ENCODE results near the gene ZNF362.

The ZNF362 gene

DNA sequence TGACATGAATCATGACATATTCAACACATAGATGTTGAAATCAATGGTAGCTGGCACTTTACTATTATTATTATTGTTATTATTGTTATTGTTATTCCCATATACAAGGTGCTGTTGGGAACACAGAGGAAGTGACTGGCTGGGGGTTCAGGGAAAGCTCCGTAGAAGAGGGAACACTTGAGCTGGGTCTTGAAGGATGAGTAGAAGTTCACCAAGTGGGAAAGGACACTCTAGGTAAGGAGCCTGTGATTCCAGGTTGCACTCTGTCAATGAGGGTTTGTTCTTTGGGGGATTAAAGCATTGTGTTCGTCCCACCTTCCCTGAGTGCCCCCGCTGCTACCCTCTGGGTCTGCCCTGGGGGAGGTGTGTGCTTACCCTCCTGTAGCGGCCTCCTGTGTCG is 14.1 kb downstream of the ZNF362 start:
- no peak for DNase-seq

DNA sequence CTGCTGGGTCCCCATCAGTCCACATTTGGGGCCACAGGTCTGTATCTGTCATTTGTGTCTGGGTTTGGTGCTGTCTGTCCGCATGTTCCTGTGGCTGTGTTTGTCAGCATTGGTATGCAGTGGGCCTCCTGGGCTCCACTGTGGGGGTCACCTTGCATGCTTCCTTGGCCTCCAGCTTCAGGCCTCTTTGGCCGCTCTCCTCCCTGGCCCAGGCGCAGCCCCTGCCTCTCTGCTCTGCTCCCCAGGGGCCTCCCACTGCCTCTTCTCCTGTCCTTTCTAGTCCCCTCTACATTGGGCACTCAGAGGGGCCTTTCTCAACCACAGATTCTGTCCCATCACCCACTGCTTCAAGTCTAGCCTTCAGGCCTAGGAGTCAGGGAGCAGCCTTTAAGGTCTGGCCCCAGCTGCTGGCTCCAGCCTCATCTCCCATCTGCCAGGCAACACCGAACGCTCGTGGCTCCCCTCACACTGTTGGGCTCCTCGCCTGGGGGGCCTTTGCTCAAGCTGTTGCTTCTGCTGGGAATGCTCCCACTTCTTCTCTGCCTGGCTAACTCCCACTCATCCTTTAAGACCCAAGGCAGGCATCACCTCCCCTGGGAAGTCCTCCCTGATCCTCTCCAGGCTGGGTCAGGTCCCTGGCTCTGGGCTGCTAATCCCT is 14.6 kb downstream of the ZNF362 start:
- DNase-seq = no peak

DNA sequence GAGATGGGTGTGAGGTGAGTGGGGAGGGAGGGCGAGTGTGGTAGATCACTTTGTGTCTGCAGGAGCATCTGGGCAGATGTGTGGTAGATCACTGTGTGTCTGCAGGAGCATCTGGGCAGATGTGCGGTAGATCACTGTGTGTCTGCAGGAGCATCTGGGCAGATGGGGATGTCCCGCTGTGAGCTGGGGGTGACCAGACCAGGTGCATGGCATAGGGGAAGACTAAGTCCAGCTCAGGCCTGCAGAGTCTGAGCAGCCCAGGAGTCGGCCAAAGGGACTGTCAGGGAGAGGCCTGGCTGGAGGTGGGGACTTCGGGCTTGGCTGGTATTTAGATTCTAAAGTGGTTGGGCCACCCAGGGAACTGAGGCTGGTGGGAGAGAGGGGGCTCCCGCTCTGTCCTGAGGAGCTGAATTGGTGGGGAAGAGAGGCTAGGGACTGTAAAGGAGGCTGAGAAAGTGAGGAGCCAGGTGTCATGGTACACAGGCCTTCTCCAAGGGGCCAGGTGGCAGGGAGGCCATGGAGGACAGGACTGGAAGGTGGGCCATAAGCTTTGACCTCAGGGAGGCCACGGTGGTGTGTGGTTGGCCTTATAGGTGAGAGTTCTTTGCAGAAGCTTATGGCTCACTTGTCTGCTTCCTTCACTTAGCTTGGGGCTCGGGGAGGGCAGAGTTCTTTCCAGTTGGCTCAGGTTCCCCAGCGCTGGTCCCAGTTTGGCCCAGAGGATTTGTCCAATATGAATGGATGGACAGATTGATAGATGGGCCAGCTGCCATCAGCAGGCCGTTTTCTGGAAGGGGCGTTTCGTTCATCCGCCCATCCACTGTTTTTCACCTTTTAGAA is 15.6 kb downstream of the ZNF362 start:
- DNase-seq = no peak

DNA sequence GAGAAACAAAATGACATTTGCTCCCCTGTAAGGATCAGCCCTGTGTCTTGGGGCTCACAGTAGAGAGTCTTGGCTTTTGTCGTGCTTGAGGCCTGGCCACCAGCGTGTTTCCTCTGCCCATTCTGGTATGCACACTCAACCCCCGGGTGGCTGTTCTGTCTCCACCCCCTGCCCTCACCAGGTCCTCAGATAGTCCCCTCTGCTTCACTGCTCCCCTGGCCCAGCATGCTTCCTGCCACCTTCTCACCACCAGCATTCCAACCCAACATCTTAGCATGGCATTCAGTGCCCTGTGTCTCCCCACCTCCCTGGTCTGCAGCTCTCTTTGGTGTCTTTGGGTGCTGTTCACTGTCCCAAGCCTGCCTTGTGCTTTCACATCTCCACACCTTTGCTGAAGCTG is 16.2 kb downstream of the ZNF362 start:
- no peak for DNase-seq

DNA sequence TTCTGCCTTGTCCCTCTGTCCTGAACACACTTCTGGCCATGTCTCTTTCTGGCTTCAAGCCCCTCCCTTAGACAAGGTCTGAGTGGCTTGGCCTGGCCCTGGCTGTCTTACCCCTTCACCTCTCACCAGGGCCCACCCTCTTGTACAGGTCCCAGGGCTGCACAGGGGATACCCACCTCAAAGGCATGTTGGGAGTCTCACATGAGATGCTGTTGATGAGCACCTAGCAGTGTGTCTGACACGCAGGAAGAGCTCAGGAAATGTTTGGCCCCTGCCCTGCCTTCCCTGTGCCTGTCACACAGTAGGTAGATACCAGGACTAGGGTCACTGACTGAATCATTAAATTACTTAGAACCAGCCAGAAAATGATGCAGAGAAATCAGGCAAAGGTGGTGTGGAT is 16.6 kb downstream of the ZNF362 start:
- DNase-seq = no peak

DNA sequence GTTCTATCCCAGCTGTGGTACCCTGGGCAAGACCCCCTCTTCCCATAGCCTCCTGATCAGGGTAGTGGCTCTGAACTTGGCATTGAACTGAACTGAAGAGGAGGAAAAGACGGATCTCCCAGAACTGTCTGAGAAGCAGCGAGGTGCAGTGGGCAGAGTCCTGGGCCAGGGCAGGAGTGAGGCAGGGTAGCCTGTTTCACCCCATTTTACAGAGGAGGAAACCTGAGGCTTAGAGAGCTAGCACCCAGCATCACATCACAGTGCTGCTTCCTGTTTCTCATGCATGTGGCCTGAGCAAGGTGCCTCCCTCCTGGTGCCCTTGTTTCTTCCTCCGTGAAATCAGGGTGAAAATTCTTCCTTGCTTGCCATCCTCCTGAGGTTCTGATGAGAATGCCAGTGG is 17.1 kb downstream of the ZNF362 start:
- no peak for DNase-seq

DNA sequence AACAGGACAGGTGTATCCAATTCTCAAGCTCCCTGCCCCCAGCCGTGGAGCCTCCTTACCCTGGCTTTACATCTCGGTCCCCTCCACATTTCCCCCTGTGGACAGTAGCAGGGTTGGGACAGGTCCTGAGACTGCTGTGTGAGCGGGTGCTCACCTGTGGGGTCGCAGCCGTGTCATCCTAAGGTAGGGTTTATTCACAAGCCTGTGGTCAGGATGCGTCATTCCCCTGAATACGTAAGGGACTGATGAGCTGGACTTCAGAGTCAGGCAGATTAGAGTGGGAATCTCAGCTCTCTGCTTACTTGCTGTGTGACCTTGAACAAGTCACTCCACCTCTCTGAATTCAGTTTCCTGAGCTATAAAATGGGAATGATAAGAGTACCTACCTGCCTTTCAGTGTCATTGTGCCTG is 17.7 kb downstream of the ZNF362 start:
- no peak for DNase-seq

DNA sequence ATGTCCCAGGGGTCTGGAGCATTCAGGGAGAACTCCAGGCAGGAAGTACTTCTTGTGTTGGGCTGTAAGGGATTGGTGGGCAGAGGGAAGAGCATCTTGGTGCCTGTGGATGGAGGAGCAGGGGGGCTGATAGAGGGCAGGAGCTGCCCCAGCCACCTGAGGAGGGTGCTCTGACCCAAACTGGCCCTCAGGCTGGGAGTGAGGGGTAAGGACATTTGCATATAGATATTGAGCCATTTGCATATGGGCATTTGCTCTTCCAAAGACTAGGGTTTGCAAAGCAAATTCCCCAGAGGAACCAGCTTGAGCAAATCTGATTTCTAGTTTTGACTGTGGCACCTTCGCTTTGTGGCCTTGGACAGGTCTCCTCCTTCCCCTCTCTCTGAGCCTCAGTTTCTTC is 18.2 kb downstream of the ZNF362 start:
- DNase-seq = no peak

DNA sequence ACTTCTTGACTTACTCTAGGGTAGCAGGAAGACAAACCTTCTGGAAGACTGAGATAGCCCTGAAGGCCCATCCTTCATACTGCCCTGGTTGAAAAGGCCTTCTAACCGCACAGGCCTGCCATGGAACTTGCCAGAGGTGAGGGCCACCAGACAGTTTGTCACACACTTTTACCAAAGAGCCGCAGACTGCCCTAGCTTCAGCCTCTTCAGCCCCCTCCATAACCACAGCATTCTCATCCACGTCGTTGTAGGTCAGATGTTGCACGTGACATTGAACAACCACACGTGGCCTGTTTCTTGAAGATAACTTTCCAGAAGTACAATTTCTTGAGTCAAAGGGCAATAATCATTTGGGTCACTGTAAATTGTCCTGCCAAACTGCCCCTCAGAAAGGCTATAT is 18.9 kb downstream of the ZNF362 start:
- DNase-seq = no peak

DNA sequence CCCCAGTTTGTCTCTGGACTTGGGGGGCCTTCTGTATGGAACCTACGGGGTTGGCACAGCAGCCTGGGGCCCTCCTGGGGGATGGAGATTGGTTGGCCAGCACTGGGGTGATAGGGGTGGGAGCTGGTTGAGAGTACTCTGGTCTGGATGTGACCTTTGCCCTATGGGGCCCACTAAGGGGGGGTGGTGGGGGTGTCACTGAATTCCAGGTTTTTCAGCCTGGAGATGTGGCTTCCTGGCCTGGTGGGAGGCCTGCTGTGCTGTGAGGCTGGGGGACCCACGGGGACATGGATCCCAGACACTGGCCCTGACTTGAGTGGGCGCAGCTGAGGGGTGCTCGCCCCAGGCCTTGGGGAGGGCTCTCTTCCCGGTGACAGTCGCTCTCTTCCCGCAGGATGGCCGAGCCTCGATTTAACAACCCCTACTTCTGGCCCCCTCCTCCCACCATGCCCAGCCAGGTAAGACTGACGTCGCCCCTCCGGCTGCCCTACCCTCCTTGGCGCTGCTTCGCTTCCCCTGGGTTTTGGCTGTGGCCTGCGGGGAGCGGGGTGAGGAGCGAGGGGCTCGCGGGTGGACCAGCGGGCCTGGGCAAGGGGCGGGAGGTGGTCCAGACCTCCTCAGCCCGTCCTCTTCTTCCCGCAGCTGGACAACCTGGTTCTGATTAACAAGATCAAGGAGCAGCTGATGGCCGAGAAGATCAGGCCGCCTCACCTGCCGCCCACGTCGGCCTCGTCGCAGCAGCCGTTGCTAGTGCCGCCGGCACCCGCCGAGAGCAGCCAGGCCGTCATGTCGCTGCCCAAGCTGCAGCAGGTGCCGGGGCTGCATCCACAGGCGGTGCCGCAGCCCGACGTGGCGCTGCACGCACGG is 19.6 kb downstream of the ZNF362 start:
- no peak for DNase-seq

DNA sequence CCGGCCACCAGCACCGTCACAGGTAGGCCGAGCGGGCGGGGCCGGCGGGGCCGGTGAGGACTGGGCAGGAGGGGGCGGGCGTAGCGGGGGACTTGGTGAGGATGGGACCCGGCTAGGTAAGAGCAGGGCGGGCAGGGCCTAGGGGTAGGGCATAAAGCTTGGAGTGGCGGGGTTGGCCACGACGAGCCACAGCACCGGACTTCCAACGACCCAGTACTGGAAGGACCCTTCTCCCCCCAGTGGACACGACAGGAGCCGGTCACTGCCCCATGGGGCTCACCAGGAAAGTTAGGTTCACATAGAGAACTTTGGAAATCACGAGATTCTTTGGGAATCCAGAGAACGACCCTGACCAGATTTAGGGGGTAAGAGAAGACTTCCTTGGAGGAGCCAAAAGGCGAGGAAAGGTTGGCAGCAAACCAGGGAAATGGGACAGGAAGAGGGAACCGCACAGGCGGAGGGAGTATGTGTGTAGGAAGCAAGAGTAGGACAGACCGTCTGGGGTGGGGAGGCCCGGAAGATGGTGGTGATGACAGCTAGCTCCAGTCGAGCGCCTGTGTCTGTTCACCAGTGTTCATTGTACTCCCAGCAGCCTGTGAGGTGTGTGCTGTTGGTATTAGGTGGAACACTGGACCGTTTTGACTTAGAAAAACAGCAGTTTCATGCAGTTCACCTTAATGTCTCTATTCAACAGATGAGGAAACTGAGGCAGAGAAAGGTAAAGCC is 20.4 kb downstream of the ZNF362 start:
- DNase-seq = no peak

DNA sequence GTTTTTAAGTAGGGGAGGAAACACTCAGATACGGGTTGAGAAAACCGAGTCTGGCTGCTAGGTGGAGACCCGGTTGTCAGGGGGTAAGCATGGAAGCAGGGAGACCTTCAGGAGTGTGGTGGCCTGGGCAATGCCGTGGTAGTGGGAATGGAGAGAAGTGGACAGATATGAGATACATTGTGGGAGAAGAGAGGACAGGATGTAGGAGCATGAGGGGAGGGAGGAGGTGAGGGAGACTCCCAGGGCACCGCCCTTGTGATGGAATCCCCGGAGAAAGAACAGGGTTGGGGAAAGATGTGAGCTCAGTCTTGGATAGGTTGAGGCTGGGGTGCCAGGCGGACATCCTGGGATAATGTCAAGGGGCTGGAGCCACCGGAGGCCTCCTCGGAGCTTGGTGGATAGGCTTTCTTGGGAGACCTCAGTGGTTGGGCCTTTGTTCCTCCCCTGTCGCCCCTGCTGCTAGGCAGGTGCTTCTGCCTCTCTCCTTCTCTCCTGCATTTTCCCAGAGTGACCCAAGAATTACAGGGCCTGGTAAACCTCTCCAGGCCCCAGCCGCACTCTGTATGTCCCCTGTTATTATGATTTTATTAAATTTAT is 21.3 kb downstream of the ZNF362 start:
- no peak for DNase-seq

DNA sequence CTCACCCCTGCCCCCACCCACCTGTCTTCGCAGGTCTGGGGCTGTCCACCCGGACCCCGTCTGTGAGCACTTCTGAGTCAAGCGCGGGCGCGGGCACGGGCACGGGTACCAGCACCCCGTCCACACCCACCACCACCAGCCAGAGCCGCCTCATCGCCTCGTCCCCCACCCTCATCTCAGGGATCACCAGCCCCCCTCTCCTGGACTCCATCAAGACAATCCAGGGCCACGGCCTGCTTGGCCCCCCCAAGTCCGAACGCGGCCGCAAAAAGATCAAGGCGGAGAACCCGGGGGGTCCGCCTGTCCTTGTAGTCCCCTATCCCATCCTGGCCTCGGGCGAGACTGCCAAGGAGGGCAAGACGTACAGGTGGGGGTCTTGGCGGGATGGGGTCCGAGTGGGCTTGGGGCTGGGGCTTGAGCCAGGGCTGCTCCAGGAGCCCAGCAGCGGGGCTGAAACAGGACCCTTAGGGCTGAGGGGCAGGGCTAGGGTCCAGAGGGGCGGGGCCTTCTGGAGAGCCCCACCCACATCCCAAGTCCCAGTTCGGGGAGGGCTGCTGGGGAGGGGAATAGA is 23.9 kb downstream of the ZNF362 start:
- DNase-seq = no peak

DNA sequence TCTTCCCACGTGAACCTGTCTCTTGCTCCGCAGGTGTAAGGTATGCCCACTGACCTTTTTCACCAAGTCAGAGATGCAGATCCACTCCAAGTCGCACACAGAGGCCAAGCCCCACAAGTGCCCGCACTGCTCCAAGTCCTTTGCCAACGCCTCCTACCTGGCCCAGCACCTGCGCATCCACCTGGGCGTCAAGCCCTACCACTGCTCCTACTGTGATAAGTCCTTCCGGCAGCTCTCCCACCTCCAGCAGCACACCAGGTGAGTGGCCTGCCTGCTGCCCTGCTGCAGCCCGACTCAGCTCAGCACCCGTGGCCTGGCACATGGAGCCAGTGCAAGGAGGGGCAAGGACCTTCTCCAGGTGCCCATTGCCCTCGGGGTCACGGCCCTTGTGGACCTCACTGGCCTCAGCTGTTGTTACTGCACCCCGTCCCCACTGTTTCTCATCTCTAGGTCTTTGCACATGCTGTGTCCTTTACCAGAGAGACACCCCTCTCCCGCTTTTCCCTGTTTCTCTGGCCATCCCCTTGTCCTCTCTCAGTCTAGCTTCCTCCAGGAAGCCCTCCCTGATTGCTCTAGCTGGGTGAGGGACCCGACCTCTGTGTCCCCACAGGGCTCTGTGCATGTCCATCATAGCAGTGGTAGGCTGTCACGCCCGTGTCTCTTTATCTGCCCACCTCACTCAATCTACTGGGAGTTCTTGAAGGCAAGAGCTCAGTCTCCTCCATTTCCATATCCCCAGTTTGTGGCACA is 25.4 kb downstream of the ZNF362 start:
- DNase-seq = no peak

DNA sequence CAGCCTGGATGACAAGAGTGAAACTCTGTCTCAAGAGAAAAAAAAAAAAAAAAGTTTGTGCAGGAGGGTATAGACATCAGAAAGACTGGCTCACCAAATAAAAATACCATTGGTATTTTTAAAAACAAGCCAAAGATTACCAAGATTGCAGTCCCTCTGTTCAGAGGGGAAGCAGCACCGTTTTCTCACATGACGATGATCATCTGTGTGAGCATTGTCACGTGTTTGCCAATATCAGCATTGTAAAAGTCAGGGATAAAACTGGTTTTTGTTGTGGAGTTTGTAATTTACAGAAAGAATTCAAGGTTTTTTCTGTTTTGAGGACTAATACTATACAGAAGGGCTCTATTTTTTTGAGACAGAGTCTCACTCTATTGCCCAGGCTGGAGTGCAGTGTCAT is 26.5 kb downstream of the ZNF362 start:
- no peak for DNase-seq

DNA sequence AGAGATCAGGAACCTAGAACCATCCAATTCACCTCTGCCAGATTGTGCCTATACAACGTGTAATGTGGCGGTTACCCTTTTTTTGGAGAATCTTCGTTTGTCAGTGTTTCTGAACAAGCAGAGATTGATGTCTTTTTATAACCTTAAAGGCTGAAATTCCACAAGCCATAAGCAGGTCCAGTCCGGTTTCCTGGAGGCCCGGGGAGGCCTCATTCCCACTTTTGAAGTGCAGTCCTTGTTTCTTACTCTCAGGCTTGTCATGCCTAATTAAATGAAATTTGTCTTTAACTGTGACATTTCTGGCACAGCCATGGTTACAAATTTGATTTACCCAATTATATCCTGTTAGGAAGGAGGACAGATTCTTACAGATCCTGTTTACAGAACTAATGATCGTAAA is 27.8 kb downstream of the ZNF362 start:
- no peak for DNase-seq

DNA sequence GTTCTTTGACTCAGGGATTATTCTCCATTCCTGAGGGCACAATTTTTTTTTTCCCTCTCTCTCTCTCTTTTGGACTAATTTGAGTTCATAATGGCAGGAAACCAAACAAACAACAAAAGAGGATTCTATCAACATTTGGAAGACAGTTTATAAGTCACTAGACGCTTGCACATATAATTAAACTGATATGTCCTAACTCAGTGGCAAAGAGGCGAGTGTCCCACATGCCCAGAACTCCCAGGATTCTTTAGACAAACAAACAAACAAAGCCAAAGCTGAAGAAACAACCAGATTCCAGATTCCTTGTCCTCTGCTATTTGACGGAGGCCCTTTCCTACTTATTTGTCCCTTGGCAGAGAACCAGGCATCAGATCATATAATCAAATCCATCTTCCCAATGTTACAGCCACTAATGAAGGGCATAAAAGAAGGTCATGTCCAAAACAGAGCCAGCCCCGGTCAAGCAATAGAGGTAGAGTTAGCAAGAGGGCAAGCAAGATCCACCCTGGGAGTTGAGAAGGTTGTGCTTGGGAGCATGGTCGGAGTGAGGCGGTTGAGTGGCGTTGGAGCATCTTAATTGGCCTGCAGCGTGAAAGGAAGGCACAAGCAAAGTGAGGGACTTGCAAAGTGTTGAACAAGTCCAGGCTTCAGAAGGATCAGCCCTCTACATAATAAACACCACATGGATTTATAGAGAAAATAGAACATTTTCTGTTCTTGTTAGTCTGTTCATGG is 30.3 kb downstream of the ZNF362 start:
- DNase-seq = no peak

DNA sequence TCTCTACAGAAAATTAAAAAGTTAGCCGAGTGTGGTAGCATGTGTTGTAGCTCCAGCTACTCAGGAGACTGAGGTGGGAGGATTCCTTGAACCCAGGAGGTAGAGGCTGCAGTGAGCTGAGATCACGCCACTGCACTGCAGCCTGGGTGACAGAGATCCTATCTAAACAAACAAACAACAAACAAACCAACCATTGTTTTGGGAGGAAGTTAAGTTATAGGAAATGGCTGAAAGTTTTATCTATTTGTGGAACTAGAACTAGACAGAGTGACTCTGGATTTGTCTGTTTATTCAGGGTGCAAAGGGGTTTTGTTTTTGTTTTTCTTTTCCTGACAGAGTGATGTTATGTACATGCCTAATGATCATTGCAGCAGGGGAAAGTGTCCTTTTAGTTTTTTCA is 31.0 kb downstream of the ZNF362 start:
- no peak for DNase-seq

DNA sequence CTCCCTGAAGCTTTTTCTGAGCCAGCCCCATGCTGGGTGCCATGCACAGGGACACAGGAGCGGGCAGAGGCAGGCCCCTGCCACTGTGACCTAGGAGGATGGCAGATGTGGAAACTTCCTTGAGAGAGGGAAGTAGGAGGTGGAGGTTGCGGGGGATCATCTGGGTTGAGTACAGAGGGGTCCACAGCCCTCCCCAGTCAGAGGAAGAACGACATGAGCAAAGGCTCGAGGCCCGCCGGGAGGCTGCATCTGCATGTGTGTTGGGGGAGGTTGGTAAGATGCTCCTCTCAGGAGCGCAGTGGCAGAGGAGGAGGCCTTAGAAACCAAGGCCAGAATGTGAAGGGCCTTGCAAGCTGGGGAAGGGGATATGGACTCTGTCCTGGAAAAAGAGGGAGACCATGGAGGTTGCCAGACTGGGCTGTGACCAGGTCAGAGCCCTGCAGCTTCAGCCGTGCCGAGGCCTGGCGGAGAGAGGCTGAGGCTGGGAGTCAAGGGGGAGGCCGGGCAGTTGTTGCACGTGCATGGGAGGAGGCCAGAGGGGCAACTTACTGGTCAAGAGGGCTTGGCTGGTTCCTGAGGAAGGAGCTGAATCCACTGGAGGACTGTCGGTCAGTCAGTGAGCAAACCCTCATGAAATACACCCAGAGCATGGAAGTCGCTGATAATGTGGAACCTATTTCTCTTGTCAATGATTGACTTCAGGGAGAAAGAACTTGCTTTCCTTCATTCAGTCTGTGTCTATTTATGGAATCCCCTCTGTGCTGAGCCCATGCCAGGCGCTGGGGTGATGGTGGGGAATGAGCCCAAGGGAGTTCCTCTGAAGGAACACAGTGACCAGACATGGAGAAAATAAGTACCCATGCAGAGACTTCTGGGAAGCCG is 32.9 kb downstream of the ZNF362 start:
- DNase-seq = no peak

DNA sequence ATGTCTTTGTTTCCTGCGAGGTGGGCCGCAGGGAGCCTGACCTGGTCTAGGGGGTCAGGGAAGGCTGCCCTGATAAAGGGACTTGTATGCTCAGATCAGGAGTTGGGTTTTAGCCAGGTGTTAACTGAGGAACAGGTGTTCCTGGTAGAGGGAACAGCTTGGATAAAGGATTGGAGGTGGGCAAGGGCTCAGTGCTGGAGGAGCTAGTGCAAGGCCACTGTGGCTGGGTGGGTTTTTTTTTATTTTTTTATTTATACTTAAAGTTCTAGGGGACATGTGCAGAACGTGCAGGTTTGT is 33.5 kb downstream of the ZNF362 start:
- DNase-seq = no peak
